Fibroblast of lung (primary cell): ENCODE results near the gene SMOC2.

Experiments used
- CTCF ChIP-seq, 2 donors: IDR thresholded peaks in 1 of 2; conservative IDR thresholded peaks in 1 of 2; 1 replicate in 1 of 2; 2 replicates in 1 of 2; pipeline ENCODE4 v1.5.1; 2011 to 2012; ENCODE audit warnings: low read length in 2 of 2, control low read depth in 1 of 2, inconsistent platforms in 1 of 2, low read depth in 1 of 2, mild to moderate bottlenecking in 1 of 2
- EZH2 ChIP-seq: IDR thresholded peaks from 2 replicates; pipeline ENCODE4 v1.5.1; 2012; ENCODE audit warnings: low read length, control low read depth, mild to moderate bottlenecking; ENCODE audit errors: missing control alignments

GRCh38 chr6:168498161-168498843 is 57.3 kb downstream of the SMOC2 start:
- TF ChIP-seq CTCF (conservative IDR thresholded peaks at IDR 0.05 in 1 of 2, IDR thresholded peaks at IDR 0.05 in 1 of 2; ENCODE audit: low read depth in 1 of 2, low read length in 2 of 2): no peak
- no peak for TF ChIP-seq EZH2
